Heart left ventricle (tissue), 13 donors: Measurements from ENCODE around the gene GADD45B.

Experiments used
- CTCF ChIP-seq, 12 donors: fragments of 200-600 bp; sonication (generic) in 4 of 12; IDR thresholded peaks; one replicate each; pipeline versions ENCODE4 v1.5.0 to v1.8.0; 2018 to 2022; ENCODE audit warnings: antibody characterized with exemption in 12 of 12, mild to moderate bottlenecking in 5 of 12
- POLR2A ChIP-seq, 2 donors: fragments of 450-650 bp; IDR thresholded peaks; one replicate each; pipeline ENCODE4 v1.6.1; 2017; ENCODE audit warnings: antibody characterized with exemption in 2 of 2, mild to moderate bottlenecking in 2 of 2, moderate library complexity in 2 of 2
- donor health status: ischemic (EF 13 %, LVEDD 7.1; RV severe dilation, severe dysfunction).
- donor health status: DM: no; HTN: yes; CAD: no.
- donor health status: DM: no; HTN: no; CAD: no.
- donor health status: ischemic (EF 25% LVEDD 6.9; RV normal size, moderate dysfunction).
- donor health status: ischemic (EF 25% LVEDD 5.7; RV mildly dilated, moderate dysfunction).
- donor health status: ischemic (EF 35%, LVEDD 5.7; RV mildly dilated, moderate dysfunction).
- donor health status: nonischemic (EF 11% LVEDD 7.7; RV severe dilation, severe dysfunction).
- donor health status: DM: yes; HTN: yes; CAD: no.
- donor health status: PGD.
- donor health status: ischemic (EF 29% LVEDD 5.4; RV normal size, mild dysfunction).
- donor health status: nonischemic (EF 23%, LVEDD 6.1; RV moderate dilation, normal function).

- TF ChIP-seq POLR2A (IDR thresholded peaks at IDR 0.05) (no peak), CTCF (IDR thresholded peaks at IDR 0.05) (no peak)
Observed at GRCh38 chr19:2457394-2458037, 18.4 kb upstream of the GADD45B start.
